ENCODE results near the gene GDF9.

- TF ChIP-seq CTCF (conservative IDR thresholded peaks at IDR 0.05) (no peak), EZH2 (IDR thresholded peaks at IDR 0.05; ENCODE audit: low read depth) (no peak)
Observed at GRCh38 chr5:132915681-132916080, 49.4 kb upstream of the GDF9 start.

All from PC-9 (cell line).